Measurements from ENCODE around the gene SYT2.

- TF ChIP-seq POLR2A (IDR thresholded peaks at IDR 0.05; ENCODE audit: low read depth, low read length) (no peak), SPI1 (IDR thresholded peaks at IDR 0.05; ENCODE audit: low read depth, low read length) (no peak), POU2F2 (IDR thresholded peaks at IDR 0.05; ENCODE audit: low read depth, low read length) (no peak)
Measured at GRCh38 chr1:202754293-202754692, 44.0 kb upstream of the SYT2 start.

All from GM12891 (cell line).